ENCODE data around the gene ADH5.

DNA sequence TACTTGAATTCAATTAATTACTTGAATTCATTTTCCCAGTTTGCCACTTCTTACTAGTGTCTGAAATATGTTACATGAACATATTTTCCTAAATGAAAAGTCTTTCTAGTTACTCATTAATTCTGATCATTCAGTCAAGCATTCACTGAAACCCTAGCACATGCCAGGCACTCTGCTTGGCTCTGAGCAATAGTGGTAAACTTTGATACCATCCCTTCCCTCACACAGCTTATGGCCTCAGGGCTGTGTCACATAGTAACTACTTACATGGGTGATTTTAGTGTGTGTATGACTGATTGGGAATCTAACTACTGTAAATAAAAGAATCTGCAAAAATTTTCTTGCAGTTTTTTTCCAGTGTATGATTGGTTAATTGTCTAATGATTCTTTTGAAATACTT, 60.4 kb downstream of the ADH5 start:
- TF ChIP-seq, protein P1, sequence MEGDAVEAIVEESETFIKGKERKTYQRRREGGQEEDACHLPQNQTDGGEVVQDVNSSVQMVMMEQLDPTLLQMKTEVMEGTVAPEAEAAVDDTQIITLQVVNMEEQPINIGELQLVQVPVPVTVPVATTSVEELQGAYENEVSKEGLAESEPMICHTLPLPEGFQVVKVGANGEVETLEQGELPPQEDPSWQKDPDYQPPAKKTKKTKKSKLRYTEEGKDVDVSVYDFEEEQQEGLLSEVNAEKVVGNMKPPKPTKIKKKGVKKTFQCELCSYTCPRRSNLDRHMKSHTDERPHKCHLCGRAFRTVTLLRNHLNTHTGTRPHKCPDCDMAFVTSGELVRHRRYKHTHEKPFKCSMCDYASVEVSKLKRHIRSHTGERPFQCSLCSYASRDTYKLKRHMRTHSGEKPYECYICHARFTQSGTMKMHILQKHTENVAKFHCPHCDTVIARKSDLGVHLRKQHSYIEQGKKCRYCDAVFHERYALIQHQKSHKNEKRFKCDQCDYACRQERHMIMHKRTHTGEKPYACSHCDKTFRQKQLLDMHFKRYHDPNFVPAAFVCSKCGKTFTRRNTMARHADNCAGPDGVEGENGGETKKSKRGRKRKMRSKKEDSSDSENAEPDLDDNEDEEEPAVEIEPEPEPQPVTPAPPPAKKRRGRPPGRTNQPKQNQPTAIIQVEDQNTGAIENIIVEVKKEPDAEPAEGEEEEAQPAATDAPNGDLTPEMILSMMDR (IDR thresholded peaks at IDR 0.05) = no peak
- TF ChIP-seq POLR2A (IDR thresholded peaks at IDR 0.05) = no peak
- no peak for TF ChIP-seq POLR2AphosphoS5 (IDR thresholded peaks at IDR 0.05; ENCODE audit: insufficient read depth in 1 of 2, low read depth in 1 of 2)

Data from vagina (tissue), 2 donors.